ENCODE measurements around the gene TJP2.

GRCh38 chr9:69254223-69254622 is 80.1 kb downstream of the TJP2 start:
- TF ChIP-seq CTCF (IDR thresholded peaks at IDR 0.05; ENCODE audit: extremely low read depth in 1 of 2, insufficient read depth in 1 of 2, low read depth in 1 of 2, low read length in 2 of 2), result no peak
- no peak for TF ChIP-seq FOS (IDR thresholded peaks at IDR 0.05; ENCODE audit: borderline replicate concordance, insufficient read depth, low read length)
- TF ChIP-seq POLR2A (IDR thresholded peaks at IDR 0.05; ENCODE audit: low read depth, low read length), result no peak
- no peak for TF ChIP-seq MYC (IDR thresholded peaks at IDR 0.05; ENCODE audit: low read depth, low read length)
- TF ChIP-seq EZH2 (IDR thresholded peaks at IDR 0.05; ENCODE audit: borderline replicate concordance, low read depth, low read length, severe bottlenecking), result no peak
- no peak for TF ChIP-seq MAX (IDR thresholded peaks at IDR 0.05; ENCODE audit: insufficient read depth, insufficient read length)

All from endothelial cell of umbilical vein (primary cell).